ENCODE measurements around the gene PAQR5.

The PAQR5 gene

DNA sequence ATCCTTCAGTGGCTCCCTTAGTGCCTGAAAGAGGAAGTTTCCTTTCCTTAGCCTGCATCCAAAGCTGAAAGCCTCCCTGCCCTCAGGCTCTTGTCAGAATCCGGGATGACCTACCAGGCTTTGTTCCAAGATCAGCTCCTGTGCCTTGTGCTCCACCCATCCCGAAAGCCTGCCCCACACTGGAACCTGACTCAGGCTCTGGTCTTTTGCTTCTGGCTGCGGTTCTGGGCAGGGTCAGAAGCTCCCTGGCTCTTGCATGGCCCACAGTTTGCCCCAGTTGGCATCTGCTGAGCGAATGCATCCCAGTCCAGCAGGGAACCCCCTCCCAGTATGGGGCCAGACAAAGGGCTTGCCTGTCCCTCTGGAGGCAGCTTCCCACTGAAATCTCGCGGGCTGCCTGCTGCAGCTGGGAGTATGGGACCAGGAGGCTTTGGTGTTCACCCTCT lies 89.6 kb downstream of the PAQR5 start:
- H3K9ac ChIP-seq (ENCODE audit: low read depth, low read length, poor library complexity, severe bottlenecking) = no peak overlapping the region
- H3K27me3 ChIP-seq (ENCODE audit: insufficient read depth, low read length, poor library complexity, severe bottlenecking) = no peaks in the 10 kb centered on the region
- H3K9me3 ChIP-seq (ENCODE audit: insufficient read depth, low read depth, low read length) = no peaks in the 10 kb centered on the region
- no peaks in the 10 kb centered on the region for H3K4me1 ChIP-seq (ENCODE audit: insufficient read depth, low read length, poor library complexity, severe bottlenecking)
- H3K79me2 ChIP-seq (ENCODE audit: insufficient read depth, low read length) = no peaks in the 10 kb centered on the region
- no peak overlapping the region for H2AFZ ChIP-seq (ENCODE audit: low read length)
- no peaks in the 10 kb centered on the region for H4K20me1 ChIP-seq (ENCODE audit: insufficient read depth, low read length, poor library complexity, severe bottlenecking)
- H3K4me2 ChIP-seq (ENCODE audit: low read depth, low read length, poor library complexity, severe bottlenecking) = no peak overlapping the region
- TF ChIP-seq EZH2phosphoT487 (IDR thresholded peaks at IDR 0.05; ENCODE audit: borderline replicate concordance) = no peak
- TF ChIP-seq, protein P1, sequence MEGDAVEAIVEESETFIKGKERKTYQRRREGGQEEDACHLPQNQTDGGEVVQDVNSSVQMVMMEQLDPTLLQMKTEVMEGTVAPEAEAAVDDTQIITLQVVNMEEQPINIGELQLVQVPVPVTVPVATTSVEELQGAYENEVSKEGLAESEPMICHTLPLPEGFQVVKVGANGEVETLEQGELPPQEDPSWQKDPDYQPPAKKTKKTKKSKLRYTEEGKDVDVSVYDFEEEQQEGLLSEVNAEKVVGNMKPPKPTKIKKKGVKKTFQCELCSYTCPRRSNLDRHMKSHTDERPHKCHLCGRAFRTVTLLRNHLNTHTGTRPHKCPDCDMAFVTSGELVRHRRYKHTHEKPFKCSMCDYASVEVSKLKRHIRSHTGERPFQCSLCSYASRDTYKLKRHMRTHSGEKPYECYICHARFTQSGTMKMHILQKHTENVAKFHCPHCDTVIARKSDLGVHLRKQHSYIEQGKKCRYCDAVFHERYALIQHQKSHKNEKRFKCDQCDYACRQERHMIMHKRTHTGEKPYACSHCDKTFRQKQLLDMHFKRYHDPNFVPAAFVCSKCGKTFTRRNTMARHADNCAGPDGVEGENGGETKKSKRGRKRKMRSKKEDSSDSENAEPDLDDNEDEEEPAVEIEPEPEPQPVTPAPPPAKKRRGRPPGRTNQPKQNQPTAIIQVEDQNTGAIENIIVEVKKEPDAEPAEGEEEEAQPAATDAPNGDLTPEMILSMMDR (conservative IDR thresholded peaks at IDR 0.05; ENCODE audit: low read length) = no peak
- no peaks in the 10 kb centered on the region for H3K9me2 ChIP-seq (replicated peaks; ENCODE audit: low read depth, low read length)
- no peak overlapping the region for H3K4me3 ChIP-seq (ENCODE audit: low read length, poor library complexity, severe bottlenecking)
- no peaks in the 10 kb centered on the region for H3K36me3 ChIP-seq (ENCODE audit: insufficient read depth, low read length)
- no peaks in the 10 kb centered on the region for H3F3A ChIP-seq (ENCODE audit: low read depth)

DNA sequence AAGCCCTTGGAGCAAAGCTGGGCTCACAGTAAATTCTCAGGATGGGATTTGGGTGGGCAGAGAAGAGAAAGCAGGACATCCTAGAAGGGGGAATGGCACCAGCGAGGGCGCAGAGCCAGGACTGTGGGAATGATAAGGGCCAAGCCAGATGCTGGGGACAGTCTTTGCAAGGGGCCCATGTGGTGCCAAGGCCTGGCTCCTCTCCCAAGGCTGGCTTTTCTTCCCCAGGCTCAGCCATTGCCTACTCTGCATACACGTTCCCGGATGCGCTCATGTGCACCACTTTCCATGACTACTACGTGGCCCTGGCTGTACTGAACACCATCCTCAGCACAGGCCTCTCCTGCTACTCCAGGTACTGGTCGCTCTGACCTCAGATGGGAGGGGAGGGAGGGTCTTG lies 90.7 kb downstream of the PAQR5 start:
- H3K9ac ChIP-seq (ENCODE audit: low read depth, low read length, poor library complexity, severe bottlenecking) = no peak overlapping the region
- H3K4me2 ChIP-seq (ENCODE audit: low read depth, low read length, poor library complexity, severe bottlenecking) = no peak overlapping the region
- no peaks in the 10 kb centered on the region for H3K9me2 ChIP-seq (replicated peaks; ENCODE audit: low read depth, low read length)
- no peaks in the 10 kb centered on the region for H3K9me3 ChIP-seq (ENCODE audit: insufficient read depth, low read depth, low read length)
- H3K4me1 ChIP-seq (ENCODE audit: insufficient read depth, low read length, poor library complexity, severe bottlenecking) = peaks cover 7% of the 10 kb centered on the region
- H2AFZ ChIP-seq (ENCODE audit: low read length) = no peak overlapping the region
- no peaks in the 10 kb centered on the region for H3K27me3 ChIP-seq (ENCODE audit: insufficient read depth, low read length, poor library complexity, severe bottlenecking)
- TF ChIP-seq EZH2phosphoT487 (IDR thresholded peaks at IDR 0.05; ENCODE audit: borderline replicate concordance) = no peak
- TF ChIP-seq, protein P1 (conservative IDR thresholded peaks at IDR 0.05; ENCODE audit: low read length) = no peak
- H4K20me1 ChIP-seq (ENCODE audit: insufficient read depth, low read length, poor library complexity, severe bottlenecking) = no peaks in the 10 kb centered on the region
- no peaks in the 10 kb centered on the region for H3K79me2 ChIP-seq (ENCODE audit: insufficient read depth, low read length)
- H3K4me3 ChIP-seq (ENCODE audit: low read length, poor library complexity, severe bottlenecking) = no peak overlapping the region
- H3F3A ChIP-seq (ENCODE audit: low read depth) = no peaks in the 10 kb centered on the region
- H3K36me3 ChIP-seq (ENCODE audit: insufficient read depth, low read length) = no peaks in the 10 kb centered on the region

DNA sequence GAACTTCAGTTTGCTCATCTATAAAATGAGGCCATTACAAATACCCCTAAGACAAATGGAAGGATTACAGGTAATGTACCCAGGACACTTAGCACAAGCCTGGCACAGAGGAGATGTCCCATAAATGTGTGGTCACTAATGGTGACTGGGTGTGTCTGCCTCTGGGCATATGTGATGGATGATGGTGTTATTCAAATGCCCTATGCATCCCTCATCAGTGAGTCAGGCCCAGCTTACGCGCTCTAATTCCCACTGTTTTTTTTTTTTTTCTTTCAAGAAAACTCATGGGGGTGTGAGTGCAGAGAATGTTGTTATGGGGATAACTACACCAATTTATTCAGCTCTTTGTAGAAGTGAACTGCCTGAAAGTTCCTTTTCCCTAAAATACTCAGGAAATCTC lies 91.9 kb downstream of the PAQR5 start:
- Histone ChIP-seq H3K27me3 (ENCODE audit: insufficient read depth, low read length, poor library complexity, severe bottlenecking) (no peaks in the 10 kb centered on the region), H3K9me2 (replicated peaks; ENCODE audit: low read depth, low read length) (no peaks in the 10 kb centered on the region), H3K9ac (ENCODE audit: low read depth, low read length, poor library complexity, severe bottlenecking) (no peak overlapping the region), H3K4me2 (ENCODE audit: low read depth, low read length, poor library complexity, severe bottlenecking) (no peak overlapping the region), H3K9me3 (ENCODE audit: insufficient read depth, low read depth, low read length) (no peaks in the 10 kb centered on the region), H3K4me1 (ENCODE audit: insufficient read depth, low read length, poor library complexity, severe bottlenecking) (peaks cover 7% of the 10 kb centered on the region), H3K79me2 (ENCODE audit: insufficient read depth, low read length) (no peaks in the 10 kb centered on the region), H3K4me3 (ENCODE audit: low read length, poor library complexity, severe bottlenecking) (no peak overlapping the region), H4K20me1 (ENCODE audit: insufficient read depth, low read length, poor library complexity, severe bottlenecking) (no peaks in the 10 kb centered on the region), H3K36me3 (ENCODE audit: insufficient read depth, low read length) (no peaks in the 10 kb centered on the region), H2AFZ (ENCODE audit: low read length) (no peak overlapping the region), H3F3A (ENCODE audit: low read depth) (no peaks in the 10 kb centered on the region)
- TF ChIP-seq, protein P1 (conservative IDR thresholded peaks at IDR 0.05; ENCODE audit: low read length) = no peak
- no peak for TF ChIP-seq EZH2phosphoT487 (IDR thresholded peaks at IDR 0.05; ENCODE audit: borderline replicate concordance)

Data from Loucy (cell line).